HG02763 (cell line): ENCODE measurements around the gene STUM.
"Not testable (repeated sequence)": the region's sequence is repeated elsewhere in the genome, so short reads cannot be mapped to it uniquely, and the experiment has no call there.

Source experiments
- ATAC-seq: cut with Tn5 transposase; IDR thresholded peaks from one replicate; pipeline ENCODE4 v1.9.1; 2021; ENCODE audit warnings: mild to moderate bottlenecking, moderate library complexity; ENCODE audit not compliant: unreplicated experiment

STUM gene, protein sequence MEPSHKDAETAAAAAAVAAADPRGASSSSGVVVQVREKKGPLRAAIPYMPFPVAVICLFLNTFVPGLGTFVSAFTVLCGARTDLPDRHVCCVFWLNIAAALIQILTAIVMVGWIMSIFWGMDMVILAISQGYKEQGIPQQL

DNA sequence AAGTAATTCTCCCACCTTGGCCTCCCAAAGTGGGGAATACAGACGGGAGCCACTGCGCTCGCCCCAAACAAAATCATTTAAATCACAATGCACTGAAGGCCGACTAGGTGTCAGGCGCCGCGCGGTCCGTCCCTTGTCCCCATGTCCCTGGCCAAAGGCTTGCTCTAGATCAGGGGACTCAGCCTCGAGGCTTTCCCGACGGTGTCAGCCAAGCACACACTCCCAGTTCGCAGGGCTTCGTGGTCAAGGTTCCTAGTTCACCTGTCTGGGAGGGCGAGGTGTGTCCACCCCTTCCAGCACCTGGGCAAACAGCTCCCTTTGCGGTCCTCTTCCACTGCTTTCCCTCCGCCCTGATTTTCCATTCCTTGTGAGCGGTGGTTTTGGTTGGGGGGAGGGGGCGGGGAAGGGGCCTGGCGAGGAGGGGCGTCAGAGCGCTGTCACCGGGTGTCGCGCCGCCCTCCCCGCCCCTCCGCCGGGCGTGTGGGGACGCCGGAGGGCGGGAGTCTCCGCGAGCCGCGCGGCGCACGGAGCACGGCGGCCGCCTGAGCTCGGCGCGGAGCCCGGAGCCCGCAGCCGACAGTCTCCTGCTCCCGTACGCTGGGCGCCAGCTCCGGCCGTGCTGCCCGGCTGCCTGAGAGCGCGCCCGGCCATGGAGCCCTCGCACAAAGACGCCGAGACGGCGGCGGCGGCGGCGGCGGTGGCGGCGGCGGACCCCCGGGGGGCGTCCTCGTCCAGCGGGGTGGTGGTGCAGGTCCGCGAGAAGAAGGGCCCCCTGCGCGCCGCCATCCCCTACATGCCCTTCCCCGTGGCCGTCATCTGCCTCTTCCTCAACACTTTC is at the start of gene STUM:
STUM (plus strand) TSS at position 509 of the 838 bp plus-strand sequence; CDS start at position 650, 141 bp downstream.
- no peak for ATAC-seq

DNA sequence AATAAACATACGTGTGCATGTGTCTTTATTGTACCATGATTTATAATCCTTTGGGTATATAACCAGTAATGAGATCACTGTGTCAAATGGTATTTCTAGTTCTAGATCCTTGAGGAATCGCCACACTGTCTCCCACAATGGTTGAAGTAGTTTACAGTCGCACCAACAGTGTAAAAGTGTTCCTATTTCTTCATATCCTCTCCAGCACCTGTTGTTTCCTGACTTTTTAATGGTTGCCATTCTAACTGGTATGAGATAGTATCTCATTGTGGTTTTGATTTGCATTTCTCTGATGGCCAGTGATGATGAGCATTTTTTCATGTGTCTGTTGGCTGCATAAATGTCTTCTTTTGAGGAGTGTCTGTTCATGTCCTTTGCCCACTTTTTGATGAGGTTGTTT is 48.9 kb upstream of the STUM start:
- not testable (repeated sequence) for ATAC-seq

DNA sequence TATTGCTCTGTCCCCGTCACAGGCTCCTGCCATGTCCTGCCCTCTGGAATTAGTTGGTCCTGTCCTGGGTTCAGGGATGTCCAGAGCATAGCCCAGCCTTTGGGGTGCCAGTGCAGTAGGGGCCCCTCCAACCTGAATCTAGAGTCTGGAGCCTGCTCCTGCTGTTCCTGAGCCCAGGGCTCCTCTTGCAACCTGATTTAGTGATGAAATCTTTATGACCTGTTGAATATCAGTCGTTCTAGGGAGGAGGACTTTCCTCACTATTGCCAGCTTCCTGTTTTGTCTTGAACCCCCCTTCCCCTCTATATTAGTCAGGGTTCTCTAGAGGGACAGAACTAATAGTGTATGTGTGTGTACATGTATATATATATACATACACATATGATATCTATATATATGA is 42.5 kb upstream of the STUM start:
- no peak for ATAC-seq

DNA sequence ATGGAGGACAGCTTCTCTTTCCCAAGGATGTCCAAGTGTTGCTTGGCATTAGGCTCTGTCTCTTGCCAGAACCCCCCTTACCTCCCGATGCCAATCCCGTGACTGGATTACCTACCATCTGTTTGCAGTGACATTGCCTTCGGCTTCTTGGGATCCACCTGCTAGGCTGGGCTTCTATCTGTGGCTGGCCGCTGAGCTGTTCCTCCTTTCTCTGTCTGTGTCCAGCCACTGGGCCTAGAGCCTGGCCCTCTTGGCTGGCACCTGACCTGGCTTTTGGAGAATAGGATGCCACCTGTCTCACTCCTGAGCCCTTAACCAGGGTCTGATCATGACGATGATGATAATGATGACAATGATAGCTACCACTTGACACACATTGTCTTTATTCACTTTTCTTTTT is 41.6 kb upstream of the STUM start:
- no peak for ATAC-seq

DNA sequence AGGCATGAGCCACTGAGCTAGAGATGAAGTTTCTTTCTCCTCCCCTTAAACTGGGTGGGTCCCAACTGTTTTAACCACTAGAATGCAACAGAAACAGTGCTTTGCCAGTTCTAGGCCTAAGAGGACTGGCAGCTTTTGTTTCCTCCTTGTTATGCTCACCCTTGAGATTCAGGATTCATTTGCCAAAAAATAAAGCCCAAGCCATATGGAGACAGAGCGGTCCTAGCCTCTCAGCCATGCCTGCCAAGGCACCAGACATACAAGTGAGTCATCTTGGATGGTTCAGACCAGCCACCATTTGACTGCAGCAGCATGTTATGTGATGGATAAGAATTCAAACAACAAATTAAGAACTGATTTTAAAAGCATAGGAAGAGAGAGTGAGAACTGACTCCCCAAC is 38.1 kb upstream of the STUM start:
- ATAC-seq = no peak

DNA sequence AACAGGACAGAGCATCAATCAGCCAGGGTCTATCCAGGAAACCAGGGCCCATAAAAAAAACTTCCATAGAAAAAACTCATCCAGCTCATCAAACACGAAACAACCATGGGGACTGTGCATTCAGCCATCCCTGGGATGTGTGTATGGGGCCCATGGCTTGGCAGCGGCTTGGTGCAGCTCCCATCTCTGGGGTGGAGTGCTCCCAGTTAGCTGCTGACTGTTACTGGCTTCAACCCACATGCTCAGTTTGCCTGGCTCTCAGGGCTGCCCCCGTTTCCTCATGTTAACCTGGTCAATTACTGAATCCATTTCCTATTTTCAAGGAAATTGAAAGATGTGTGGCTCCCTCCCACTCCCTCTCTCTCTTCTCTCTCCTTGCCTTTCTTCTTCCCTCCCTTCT is 37.3 kb upstream of the STUM start:
- ATAC-seq = no peak

DNA sequence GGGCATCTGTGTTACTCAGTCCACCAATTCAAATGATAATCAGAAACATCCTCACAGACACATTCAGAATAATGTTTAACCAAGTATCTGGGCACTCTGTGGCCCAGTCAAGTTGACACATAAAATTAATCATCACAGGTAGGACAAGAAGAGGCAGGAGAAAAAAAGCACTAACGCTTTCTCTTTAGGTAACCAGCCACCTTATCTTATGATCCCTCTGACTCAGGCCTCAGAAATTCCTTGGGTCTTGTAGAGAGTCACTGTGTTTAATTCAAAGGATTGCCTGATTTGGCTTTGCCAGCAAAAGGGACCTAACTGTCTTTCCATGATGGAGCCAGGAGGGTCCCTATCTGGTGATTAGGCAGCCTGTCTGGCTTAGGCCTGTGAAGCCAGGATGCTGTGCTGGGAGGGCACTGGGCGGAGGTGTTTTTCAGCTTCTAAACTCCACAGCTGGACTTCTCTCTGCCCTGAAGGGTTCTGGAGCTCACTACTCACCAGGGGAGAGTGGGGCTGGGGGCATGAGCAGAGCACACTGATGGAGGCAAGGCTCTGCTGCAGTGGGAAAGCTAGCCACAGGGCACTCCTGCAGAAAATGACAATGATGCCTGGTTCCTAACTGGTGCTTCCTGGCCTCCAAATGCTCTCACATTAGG is 36.4 kb upstream of the STUM start:
- ATAC-seq = no peak

DNA sequence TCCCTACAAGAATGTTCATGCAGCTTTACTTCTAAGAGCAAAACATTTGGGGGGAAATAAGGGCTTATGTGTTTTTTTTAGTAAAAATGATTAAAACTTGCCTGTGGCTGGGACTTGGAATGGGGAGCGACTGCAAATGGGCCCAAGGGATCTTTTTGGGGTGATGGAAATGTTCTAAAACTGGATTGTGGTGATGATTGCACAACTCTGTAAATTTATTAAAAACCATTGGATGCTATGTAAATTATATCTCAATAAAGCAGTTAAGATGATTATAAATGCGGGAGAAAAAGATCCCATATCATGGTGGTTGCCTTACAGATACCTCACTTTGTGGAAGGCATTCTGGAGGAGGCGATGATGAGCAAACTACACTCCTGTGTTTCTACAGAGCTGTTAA is 30.2 kb upstream of the STUM start:
- ATAC-seq = no peak

DNA sequence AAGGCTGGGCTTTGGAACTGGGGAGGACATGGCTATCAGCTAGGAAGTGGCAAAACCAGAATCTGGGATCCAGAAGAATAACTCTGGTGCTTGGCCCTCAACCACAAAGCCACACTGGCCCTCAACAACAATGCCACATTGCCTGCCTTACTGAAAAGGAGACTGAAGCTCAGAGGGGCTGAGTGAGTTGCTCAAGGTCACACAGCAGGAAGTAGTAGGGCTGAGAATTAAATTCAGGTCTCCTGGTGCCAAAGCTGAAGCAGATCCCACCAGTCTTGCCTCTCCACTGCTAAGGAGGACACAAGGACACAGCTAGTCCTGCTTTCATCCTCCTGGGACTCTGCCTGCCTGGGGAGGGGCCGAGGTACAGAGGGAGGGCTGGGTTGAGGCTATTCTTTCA is 29.4 kb upstream of the STUM start:
- ATAC-seq = no peak

DNA sequence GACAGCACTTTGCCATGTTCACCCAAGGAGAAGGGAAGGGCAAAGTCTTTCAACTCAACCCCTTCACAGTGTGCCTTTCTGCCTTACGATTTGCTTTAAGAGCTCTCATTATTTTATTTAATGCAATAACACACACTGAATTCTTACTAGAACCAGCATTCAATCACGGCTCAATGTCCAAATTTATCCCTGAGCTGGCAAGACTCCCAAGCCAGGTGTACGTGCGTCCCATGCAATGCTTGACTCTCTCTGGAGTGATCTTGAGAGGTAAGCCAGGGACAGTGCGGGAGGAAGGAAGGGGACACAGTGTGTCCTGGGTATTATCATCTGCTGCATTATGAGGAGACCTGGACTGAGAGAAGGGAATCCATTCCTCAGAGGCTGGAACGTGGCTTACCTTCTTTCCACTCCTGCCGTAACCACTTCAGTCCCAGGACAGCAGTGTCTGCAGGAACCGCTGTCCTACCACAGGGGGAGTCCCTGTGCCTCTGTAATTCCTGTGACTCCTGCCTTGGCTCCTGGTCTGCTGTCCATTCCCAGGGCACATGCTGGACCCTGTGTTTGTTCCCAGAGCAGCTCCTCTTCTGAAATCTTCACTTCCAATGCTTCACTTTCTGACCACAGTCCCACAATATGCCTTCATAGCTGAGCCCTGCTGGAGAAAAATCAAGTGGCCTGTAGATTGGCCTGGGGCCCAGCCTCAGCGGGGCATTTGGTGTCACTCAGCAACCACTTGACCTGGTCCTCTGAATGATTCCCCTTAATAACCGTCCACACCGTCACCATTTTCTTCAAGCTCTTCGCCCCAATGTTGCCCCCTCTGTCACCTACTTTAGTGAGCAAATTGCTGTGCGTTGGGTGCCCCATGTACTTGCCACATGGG is 28.6 kb upstream of the STUM start:
- ATAC-seq = no peak

DNA sequence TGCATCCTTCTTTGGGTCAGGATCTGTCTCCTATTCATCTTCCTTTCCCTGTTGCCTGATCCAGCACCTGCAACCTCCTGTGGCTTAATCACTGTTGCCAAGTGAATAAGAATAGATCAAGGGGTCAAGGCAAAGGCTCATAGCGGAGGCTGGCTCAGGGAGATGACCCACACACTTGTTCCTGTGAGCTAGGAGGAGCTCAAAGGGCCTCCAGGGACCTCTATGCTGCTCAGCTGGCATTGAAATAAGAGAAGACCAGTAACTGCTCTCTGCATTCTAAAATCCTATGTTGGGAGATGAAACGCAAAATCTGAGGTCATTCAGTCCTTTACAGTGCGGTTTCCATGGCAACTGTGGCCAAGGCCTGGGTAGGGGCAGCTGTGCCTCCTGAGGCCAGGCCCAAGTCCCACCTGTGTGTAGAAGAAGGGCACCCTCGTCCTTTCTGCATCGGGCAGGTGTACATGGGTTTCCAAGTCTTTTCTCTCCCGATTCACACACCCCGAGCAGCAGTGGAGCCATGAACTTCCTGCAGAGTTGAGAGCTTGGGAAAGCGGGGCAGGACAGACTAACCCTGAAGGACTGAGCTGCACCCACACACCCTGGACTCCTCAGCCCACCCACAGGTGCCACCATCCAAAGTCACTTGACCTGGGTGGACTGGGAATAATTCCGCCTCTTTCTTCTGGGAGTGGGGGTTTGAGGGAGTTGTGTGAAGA is 27.8 kb upstream of the STUM start:
- no peak for ATAC-seq

DNA sequence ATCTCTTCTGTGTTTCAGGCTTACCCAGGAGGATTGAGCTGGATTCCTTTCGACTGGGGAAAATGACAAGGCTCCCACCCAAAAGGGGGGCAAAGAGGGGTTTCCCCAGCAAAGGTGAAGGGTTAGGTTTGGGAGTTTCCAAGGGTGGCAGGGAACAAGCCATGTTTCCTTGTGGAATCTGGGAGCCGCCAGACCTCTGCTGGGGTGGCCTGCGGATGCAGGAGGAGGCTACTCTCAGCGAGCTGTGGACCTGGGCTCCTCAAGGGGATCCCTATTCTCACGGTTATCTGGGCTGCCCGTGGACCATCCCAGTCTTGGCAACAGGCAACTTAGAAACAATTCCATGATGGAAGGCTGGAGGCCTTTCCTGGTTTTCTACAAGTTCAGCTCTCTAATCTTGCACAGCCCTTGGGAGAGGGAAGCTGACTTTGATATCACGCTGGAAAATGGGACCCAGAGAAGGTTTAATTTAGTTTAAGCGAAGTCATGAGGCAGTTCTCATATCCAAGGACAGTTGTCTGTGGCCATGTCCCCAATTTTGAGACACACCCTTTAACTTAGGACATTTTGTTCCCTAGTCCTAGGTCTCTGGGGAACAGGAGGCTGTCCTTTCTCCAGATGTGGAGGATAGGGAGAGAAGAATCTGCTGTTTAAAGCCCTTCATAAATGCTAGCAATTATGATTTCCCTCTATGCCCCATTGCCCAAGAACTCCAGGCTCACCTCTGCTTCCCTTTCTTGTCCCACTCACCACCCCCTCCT is 24.7 kb upstream of the STUM start:
- no peak for ATAC-seq

DNA sequence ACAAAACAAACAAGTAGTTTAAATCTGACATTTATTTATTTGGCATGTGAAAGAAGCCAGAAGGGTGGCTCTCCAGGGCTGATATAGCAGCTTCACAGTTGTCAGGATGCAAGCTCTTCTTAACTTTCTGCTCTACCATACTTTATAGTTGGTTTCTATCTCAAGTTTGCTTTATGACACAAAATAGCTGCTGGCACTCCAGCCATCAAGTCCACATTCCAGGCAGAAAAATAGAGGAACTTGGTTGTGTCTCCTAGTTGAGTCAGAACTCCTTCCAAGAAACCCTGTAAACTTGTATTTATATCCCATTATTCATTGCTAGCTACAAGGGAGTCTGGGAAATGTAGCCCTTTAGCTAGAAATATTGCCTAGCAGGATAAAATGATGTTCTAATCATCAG is 24.0 kb upstream of the STUM start:
- ATAC-seq = no peak

DNA sequence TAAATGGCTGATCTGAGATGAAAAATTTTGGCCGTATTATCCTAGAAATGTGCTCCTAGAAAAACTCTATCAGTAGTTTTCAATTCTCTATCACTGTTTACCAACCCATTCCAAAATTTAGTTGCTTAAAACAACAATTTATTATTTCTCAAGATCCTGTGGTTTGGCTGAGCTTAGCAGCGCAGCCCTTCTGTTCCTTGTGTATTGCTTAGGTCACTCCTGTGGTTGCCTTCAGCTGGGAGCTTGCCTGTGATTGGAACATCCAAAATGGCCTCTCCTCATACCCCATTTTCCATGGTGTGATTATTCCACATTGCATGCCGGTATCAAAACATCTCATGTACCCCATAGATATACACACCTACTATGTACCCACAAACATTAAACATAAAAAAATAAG is 22.8 kb upstream of the STUM start:
- no peak for ATAC-seq

DNA sequence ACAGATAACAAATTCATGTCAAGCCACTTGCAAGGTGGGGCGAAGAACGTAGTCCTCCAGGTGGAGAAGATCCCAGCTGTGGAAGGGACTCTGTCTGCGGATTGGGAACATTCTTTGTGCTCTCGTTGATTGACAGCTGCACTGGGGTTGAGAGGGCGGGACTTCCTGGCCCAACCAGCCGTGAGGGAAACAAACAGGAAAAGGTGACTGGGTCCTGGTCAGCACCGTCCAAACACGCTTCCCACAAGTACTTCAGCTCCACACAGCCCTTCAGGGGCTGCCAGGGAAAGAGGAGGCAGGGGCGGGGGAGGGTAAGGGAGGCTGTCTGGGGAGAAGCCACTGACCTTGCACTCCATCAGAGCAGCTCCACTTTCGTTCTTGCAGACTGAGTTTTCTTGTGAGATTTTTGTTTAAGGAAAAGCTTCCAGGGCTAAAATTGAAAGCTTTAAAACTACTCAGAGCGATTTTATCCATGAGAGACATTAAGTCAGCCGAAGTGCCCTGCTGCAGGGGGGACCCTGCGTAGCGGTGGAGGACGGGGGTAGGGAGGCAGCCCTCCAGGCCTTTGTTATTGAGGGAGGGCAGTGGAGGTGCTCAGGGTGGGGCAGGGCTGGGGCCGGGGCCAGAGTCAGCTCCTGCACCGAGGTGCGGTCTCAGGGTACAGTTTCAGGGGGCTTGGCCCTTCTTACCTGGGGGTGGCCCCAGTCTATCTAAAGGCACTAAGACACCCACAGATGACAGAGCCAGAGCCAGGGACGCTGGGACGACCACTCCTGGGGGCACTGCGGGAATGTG is 21.6 kb upstream of the STUM start:
- ATAC-seq = no peak

DNA sequence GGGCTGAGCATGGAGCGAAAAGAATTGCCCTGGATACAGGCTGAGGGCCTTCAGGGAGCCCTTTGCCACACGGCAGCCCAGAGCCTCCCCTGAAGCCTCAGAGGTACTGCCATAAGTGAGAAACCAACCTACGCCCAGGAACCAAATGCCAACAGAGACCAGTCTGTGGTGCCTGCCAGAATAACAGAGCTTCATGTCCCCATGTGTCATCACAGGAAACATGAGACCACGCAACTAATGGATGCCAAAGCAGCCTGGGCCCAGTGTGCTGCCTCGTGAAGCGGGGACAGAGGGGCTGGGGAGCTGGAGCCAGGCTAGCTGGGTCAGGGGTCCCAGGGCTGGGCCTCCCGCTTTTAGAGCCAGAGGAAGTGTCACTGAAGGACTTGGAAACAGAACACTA is 18.7 kb upstream of the STUM start:
- ATAC-seq = no peak

DNA sequence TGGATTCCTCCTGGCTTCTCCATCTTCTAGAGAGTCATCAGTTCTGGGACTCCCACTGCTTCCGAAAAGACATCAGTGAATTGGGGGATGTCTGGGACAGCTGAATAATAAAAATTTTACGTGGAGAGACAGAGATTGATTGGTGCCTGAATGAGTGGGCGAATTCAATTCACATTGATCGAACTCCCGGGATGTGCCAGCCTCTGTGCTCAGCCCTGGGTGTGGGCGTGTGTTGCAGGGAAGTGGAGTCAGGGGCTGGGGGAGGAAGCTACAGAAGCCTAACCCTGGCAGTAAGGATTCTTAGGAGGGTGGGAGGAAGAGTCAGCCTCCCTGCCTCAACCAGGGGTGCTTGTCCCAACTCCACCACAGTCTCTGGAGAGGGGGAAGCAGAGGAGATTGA is 18.0 kb upstream of the STUM start:
- ATAC-seq = no peak

DNA sequence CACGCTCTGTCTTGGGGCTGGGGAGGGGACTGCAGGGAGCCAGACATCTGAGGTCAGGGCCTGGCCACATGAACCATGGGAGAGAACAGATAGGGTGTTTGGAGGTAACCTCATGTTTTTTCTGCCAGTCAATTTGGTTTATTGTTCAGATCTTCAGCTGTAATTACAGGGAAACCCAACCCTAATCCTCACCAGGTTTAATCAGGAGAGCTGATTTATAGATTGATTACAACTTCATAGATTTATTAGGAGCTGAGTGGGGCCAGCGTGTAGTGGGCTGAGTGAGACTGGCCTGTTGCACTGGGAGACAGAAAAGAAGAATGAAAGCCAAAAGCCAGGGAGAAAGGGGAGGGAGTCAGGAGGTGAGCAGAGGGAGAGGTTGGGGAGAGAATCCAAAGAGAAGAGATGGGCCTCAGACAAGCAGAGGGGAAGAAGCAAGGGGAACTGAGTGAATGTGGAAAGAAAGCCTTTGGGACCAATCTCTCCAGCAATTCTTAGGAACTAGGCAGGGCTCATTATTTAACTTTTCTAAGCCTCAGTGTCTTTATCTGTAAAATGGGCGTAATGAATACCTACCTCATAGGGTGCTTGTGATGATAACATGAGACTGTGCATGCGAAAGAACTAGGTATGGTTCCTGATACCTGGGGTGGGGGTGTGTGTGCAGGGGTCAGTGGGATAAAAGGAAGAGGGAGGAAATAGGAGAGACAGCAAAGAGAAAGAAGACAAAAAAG is 17.0 kb upstream of the STUM start:
- ATAC-seq = no peak
